HG03175 (cell line): ENCODE data around the gene HMGN4.
"Not testable (repeated sequence)": the region's sequence is repeated elsewhere in the genome, so short reads cannot be mapped to it uniquely, and the experiment has no call there.

Experiments
- ATAC-seq: cut with Tn5 transposase; IDR thresholded peaks from one replicate; pipeline ENCODE4 v1.9.1; 2021; ENCODE audit warnings: mild to moderate bottlenecking, moderate library complexity; ENCODE audit not compliant: unreplicated experiment

Gene HMGN4

GRCh38 chr6:26521600-26522391, 16.4 kb upstream of the HMGN4 start:
- peak; percentile 71 for ATAC-seq

GRCh38 chr6:26522486-26523228, 15.5 kb upstream of the HMGN4 start:
- not testable (repeated sequence) for ATAC-seq

- not testable (repeated sequence) for ATAC-seq
Observed at GRCh38 chr6:26524314-26524713, 13.9 kb upstream of the HMGN4 start.

GRCh38 chr6:26524722-26525370, 13.3 kb upstream of the HMGN4 start:
- no peak for ATAC-seq

- ATAC-seq, result no peak
Observed at GRCh38 chr6:26525838-26526237, 12.3 kb upstream of the HMGN4 start.

- no peak for ATAC-seq
Observed at GRCh38 chr6:26526928-26527327, 11.2 kb upstream of the HMGN4 start.

GRCh38 chr6:26530203-26530602, 8.0 kb upstream of the HMGN4 start:
- no peak for ATAC-seq

GRCh38 chr6:26531897-26532296, 6.3 kb upstream of the HMGN4 start:
- ATAC-seq, result no peak

- ATAC-seq, result no peak
Observed at GRCh38 chr6:26532699-26533531, 5.3 kb upstream of the HMGN4 start.

- no peak for ATAC-seq
Observed at GRCh38 chr6:26533532-26533931, 4.6 kb upstream of the HMGN4 start.

- no peak for ATAC-seq
Observed at GRCh38 chr6:26534681-26535465, 3.3 kb upstream of the HMGN4 start.

GRCh38 chr6:26536571-26537159, 1.5 kb upstream of the HMGN4 start:
- peak; percentile 20 for ATAC-seq

GRCh38 chr6:26537160-26537845, 863 bp upstream of the HMGN4 start:
- ATAC-seq, result peak; percentile 49

- ATAC-seq, result no peak
Observed at GRCh38 chr6:26538572-26538902, 371 bp downstream of the HMGN4 start.

GRCh38 chr6:26539071-26539615, 977 bp downstream of the HMGN4 start:
- no peak for ATAC-seq

GRCh38 chr6:26541579-26541978, 3.4 kb downstream of the HMGN4 start:
- ATAC-seq, result no peak

GRCh38 chr6:26543953-26544352, 5.8 kb downstream of the HMGN4 start:
- no peak for ATAC-seq

GRCh38 chr6:26544473-26544872, 6.3 kb downstream of the HMGN4 start:
- ATAC-seq, result no peak

- no peak for ATAC-seq
Observed at GRCh38 chr6:26545627-26546026, 7.5 kb downstream of the HMGN4 start.
